Left lung (tissue), 10 donors: ENCODE results near the gene RBP2. TPM values are rescaled to one million over a fixed set of nuclear protein-coding genes. Genes with fewer than 3 reads are reported as not detected.

Experiments used
- ATAC-seq: fragments of 200-7000 bp; cut with Tn5 transposase; one replicate; pipeline ENCODE4 v1.9.1; 2020; ENCODE audit warnings: moderate library complexity
- DNase-seq, 4 donors: peaks; one replicate each; pipeline ENCODE4 v3.0.0-alpha.2; 2013 to 2020
- H3K27ac ChIP-seq, 2 donors: fragments of 200-600 bp; sonication (generic) in 1 of 2; one replicate each; pipeline versions ENCODE4 v1.5.0 to v1.8.0; 2020 to 2021
- H3K27me3 ChIP-seq, 2 donors: fragments of 200-600 bp; sonication (generic) in 1 of 2; one replicate each; pipeline versions ENCODE4 v1.5.0 to v1.8.0; 2020 to 2021
- H3K36me3 ChIP-seq, 2 donors: fragments of 200-600 bp; sonication (generic) in 1 of 2; one replicate each; pipeline versions ENCODE4 v1.5.0 to v1.8.0; 2020 to 2021
- H3K4me1 ChIP-seq, 2 donors: fragments of 200-600 bp; one replicate each; pipeline ENCODE4 v1.8.0; 2021
- H3K4me3 ChIP-seq, 2 donors: fragments of 200-600 bp; sonication (generic) in 1 of 2; one replicate each; pipeline versions ENCODE4 v1.5.0 to v1.8.0; 2020 to 2021; ENCODE audit warnings: mild to moderate bottlenecking in 1 of 2
- H3K9me3 ChIP-seq, 2 donors: fragments of 200-600 bp; sonication (generic) in 1 of 2; one replicate each; pipeline versions ENCODE4 v1.5.0 to v1.8.0; 2020 to 2021
- CTCF ChIP-seq, 2 donors: fragments of 200-600 bp; sonication (generic) in 1 of 2; IDR thresholded peaks; one replicate each; pipeline versions ENCODE4 v1.5.0 to v1.8.0; 2021; ENCODE audit warnings: antibody characterized with exemption in 2 of 2
- intact Hi-C, 2 donors: fragments of 100-400 bp; cut with DNase I; formaldehyde crosslinking; loops; one replicate each; pipeline versions ENCODE4 v1.11.2 to v1.14.2; 2022
- polyA plus RNA-seq, 6 donors: library from polyadenylated mRNA; unstranded; fragments of 120-200 nt; gene quantifications; one replicate each; pipeline ENCODE4 v1.2.1, GENCODE V29; 2013; ENCODE audit not compliant: insufficient read length in 6 of 6
- total RNA-seq, 2 donors: library from RNA; stranded (reverse); fragmentation: NEBNext Ultra II Directional; extraction: Animal tissue kit (Norgen Biotek cat#: 25700); gene quantifications; one replicate each; pipeline ENCODE4 v1.2.1, GENCODE V29; 2021
- donor health status: DM: no; HTN: yes; CAD: no.
- donor health status: DM: no; HTN: no; CAD: no.

RBP2 gene
- total and polyA plus RNA-seq, 8 donors: 0.26 to 9.3 (median 0.70) TPM; not detected in 1

- DNase-seq: no peak
- H3K4me3 ChIP-seq: no peak overlapping the region
- H3K4me1 ChIP-seq: no peaks in the 10 kb centered on the region
- no peaks in the 10 kb centered on the region for H3K27me3 ChIP-seq
- H3K27ac ChIP-seq: no peak overlapping the region
- no peaks in the 10 kb centered on the region for H3K9me3 ChIP-seq
- intact Hi-C loops: no loop called here
- H3K36me3 ChIP-seq: no peaks in the 10 kb centered on the region
- ATAC-seq: no peak
- TF ChIP-seq CTCF (IDR thresholded peaks at IDR 0.05): no peak
These were observed 42.0 kb upstream of the RBP2 start for GRCh38 chr3:139518306-139518705.

GRCh38 chr3:139517321-139518065 is 41.2 kb upstream of the RBP2 start:
- Histone ChIP-seq H3K4me3 (no peak overlapping the region), H3K4me1 (no peaks in the 10 kb centered on the region), H3K9me3 (no peaks in the 10 kb centered on the region), H3K27me3 (no peaks in the 10 kb centered on the region), H3K27ac (no peak overlapping the region), H3K36me3 (no peaks in the 10 kb centered on the region)
- ATAC-seq: no peak
- no peak for TF ChIP-seq CTCF (IDR thresholded peaks at IDR 0.05)
- intact Hi-C loops: no loop called here
- DNase-seq: no peak

- Histone ChIP-seq H3K9me3 (no peaks in the 10 kb centered on the region), H3K4me3 (no peak overlapping the region), H3K36me3 (no peaks in the 10 kb centered on the region), H3K27me3 (no peaks in the 10 kb centered on the region), H3K4me1 (no peaks in the 10 kb centered on the region), H3K27ac (no peak overlapping the region)
- TF ChIP-seq CTCF (IDR thresholded peaks at IDR 0.05): no peak
- ATAC-seq (no peak), DNase-seq (no peak)
- intact Hi-C loops: no loop called here
These were observed 38.4 kb upstream of the RBP2 start for GRCh38 chr3:139514741-139515140.

DNA sequence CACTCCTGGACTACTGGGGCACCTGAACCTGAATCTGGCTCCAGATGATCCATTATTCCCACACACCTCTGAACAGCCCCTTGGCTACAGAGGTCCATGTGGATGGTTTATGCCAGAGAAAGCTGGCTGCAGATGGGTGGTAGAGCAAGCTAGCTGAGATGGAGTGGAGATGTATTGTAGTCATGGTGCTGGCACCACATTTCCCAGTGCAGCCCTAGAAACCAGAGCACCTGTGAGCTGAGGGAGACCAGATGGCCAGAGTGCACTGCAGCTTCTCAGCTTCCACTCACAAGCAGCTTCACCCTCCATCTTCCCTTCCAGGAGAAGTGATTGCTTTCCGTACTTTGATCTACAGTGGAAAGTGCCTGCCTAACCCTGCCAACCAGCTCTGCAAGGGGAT is 33.3 kb upstream of the RBP2 start:
- Histone ChIP-seq H3K36me3 (no peaks in the 10 kb centered on the region), H3K9me3 (no peaks in the 10 kb centered on the region), H3K4me1 (no peaks in the 10 kb centered on the region), H3K4me3 (no peak overlapping the region), H3K27ac (no peak overlapping the region), H3K27me3 (no peaks in the 10 kb centered on the region)
- ATAC-seq: no peak
- DNase-seq: no peak
- no peak for TF ChIP-seq CTCF (IDR thresholded peaks at IDR 0.05)
- intact Hi-C loops: no loop called here

DNA sequence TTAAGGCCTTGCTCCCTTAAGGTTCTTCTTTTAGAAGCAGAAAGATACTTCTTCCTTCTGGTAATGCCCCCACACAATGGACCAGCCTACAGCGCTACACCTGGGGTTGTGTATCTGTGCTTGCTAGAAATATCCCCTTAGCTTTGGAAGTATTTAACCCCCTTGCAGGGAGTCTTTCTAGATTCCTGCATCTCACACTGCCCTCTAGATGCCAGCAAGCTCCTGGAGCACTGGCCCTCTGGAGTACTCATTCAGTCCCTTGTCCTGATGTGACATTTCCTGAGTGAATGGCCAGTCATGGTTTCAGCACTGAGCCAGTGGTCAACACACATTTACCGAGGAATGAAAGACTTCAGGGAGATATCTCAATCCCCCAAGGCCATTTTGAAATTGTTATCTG is 30.4 kb upstream of the RBP2 start:
- DNase-seq (no peak), ATAC-seq (no peak)
- H3K4me3 ChIP-seq: no peak overlapping the region
- intact Hi-C loops: no loop called here
- no peaks in the 10 kb centered on the region for H3K27me3 ChIP-seq
- TF ChIP-seq CTCF (IDR thresholded peaks at IDR 0.05): no peak
- no peak overlapping the region for H3K27ac ChIP-seq
- no peaks in the 10 kb centered on the region for H3K9me3 ChIP-seq
- no peaks in the 10 kb centered on the region for H3K36me3 ChIP-seq
- no peaks in the 10 kb centered on the region for H3K4me1 ChIP-seq
